ENCODE data around the gene BARHL1.

- TF ChIP-seq POLR2AphosphoS5 (IDR thresholded peaks at IDR 0.05; ENCODE audit: borderline replicate concordance, low read depth, low read length) (no peak), EZH2 (IDR thresholded peaks at IDR 0.05) (no peak)
Observed at GRCh38 chr9:132609184-132609583, 26.8 kb downstream of the BARHL1 start.

Data from SK-N-MC (cell line).